Tongue (tissue), 2 donors: Measurements from ENCODE around the gene MAP7. TPM values are rescaled to one million over a fixed set of nuclear protein-coding genes. Genes with fewer than 3 reads are reported as not detected.
A peak's percentile ranks its signal among the peaks of the same experiment; 100 is the strongest.

Experiments
- DNase-seq: peaks from one replicate; pipeline ENCODE4 v3.0.0-alpha.2; 2015
- total RNA-seq: library from RNA; depleted of rRNA; stranded (reverse); fragments of >200 nt; gene quantifications from one replicate; pipeline ENCODE4 v1.2.3, GENCODE V29; 2014

The MAP7 gene
- total RNA-seq, 1 donor from 2014 or later: 6.1 TPM

DNA sequence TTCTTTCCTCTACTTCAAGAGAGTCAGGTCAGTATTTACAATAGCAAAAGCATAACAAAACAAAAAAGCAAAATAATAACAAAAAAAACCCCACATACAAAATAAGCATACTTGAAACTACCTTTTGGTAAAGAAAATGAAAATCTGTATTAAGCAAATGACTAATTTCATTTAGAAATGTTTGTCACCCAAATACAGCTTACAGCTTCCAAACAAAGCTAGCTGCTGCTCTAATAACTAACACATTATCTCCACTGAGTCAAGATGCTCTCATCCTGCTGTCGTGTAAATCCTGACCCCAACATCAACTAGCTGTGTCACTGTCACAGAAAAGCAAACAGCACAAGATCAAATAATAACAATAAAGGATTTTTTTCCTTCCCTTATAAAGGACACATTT lies 21.7 kb downstream of the MAP7 start:
- no peak for DNase-seq

DNA sequence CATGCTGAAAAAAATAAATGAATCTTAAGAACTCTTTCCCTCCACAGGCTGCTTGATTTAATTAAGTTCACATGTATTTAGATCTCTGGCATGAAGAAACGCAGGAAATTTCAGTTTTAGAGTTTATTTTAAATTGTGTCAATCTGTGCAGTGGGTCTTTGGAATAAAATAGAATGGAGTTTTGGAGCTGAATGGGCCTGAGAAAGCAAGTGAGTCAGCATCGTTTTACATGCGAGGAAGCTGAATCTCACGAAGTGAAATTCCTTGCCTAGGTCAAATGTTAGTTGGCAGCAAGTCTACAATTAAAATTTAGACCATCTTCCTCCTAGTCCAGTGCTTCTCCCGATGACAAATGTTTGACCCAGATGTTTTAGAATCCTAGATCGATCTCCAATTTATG lies 22.4 kb downstream of the MAP7 start:
- DNase-seq: no peak

DNA sequence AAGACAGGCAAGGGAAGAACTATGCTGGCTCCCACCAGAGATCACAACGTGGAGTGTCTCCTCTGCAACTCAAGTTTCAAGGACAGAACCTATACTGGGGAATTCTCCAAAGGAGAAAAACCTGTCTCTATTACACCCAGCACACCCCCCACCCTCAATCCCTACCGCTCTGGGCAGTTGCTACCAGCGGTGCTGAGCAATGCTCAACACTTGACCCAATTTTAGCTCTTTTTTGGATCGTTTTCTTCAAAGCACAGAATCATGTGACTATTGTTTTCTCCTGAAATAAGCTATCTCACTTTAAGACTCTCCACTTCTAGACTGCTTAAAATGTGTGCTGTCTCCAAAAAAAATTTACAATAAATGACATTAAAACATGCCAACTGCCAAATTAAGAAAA lies 23.3 kb downstream of the MAP7 start:
- DNase-seq: no peak

DNA sequence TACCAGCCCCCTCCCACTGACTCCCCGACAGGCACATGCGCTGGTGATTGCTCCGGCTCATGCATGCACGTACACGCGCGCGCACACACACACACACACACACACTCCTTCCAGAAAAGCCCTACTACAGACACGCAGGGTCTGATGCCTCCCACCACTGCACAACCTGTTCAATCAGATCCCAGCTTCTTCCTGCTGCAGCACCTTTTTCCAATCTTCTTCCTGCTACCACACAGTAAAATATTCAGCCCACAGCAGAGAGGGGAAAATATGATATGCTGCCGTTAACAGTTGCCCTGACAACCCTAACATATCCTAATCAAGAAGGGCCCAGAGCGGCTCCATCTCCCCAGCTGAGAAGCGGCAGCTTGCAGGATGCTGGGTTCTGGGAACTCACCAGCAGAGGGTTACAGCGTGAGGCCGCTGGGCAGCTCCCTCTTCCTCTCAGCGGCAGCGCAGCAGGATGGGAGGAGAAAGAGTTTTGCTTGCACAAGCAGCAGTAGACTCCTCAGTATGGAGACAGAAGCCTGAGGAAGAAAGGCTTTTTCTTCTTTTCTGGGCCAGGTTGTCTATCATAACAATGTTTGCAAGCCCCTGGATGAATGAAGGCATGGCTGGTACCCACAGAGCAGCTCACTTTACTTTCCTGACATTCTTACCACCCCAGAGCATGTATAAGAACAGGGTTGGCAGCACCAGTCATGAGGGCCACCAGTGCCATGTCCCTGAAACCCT lies 23.9 kb downstream of the MAP7 start:
- DNase-seq: peak; percentile 54

DNA sequence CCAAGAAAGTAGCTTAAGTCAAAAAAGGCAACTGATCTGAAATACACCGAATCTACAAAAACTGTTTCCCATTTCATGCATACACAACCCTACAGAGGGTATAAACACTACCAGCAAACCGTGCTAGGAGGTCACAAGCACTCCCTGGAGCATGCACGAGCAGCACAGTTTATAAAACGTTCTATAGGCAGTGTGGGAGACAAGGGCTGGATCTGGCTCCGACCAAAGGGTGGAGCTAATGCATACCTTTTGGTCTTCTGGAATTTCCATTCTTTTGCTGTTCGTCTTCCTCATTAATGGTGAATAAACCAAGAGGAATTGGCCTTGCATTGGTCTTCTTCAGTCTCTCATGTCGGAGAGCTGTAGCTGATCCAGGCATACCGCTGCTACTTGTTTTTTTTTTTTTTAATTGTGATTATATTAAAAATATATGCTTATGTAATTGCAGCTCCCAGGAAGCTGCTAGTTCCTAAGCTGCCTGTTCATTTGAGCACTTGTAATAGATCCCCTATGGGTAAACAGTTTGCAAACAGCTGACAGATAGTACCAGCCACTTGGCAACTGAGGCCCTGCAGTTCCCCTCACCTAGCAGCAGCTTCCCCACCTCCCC lies 24.5 kb downstream of the MAP7 start:
- DNase-seq: no peak

DNA sequence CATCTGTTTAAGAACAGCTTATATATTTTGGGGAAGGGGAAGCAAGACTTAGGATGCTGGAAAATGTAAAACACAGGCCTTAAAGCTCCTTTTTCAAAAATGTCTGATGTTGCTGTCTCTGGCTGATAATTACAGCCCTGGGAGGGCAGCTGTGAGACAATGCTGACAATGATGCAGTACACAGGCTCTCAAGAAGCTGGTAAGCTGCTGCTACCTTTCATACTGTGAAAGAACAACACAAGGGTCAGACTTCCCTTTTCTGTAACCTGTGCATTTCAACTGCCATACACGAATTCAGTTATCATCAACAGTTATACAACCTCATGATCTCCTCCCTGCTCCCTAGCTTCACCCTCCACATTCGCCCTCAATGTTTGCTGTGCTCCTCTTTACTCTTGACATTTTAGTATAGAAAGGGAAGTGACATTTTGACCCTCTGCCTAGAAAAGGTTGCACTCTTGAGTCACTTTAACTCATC lies 25.2 kb downstream of the MAP7 start:
- no peak for DNase-seq

DNA sequence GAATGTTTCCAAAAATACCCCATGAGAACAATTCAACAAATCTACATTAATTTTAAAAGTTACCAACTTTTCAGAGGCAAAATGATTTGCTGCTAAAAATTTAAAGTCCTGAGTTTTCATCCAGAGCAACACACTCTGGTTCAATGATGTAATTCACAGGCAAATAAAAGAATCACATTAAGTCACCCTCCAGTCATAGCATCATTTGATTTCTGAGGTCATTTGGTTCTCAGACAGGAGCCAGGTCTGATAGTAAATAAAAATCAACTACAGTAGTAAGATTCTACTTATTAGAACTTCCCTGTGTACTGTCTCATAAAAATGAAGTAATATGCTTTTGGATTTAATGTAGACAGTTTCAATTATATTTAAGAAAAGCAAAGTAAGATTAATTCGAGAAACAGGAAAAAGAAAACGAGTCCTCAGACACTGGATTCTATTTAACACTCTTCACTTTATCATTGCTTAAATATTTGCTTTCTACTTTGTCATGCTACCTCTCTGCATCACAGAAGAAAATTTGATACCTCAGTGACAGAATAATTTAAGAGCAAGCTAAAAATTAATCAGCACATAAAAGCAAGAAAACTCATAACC lies 25.8 kb downstream of the MAP7 start:
- DNase-seq: no peak

DNA sequence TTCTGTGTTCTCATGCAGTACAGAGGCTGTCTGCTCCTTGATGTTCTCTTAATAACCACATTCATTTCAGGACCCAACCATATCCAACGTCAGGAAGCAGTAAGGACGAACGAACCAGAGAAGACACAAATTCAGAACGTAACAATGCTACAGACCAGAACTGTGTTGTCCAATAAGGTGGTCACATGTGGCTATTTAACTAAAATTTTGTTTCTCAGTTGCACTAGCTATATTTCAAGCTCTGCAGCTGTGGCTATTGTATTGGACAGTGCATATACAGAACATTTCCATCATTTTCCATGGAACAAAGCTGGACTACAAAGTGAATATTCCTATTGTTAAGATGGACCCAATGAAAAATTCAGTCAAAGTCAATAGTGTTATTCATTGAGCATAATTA lies 27.0 kb downstream of the MAP7 start:
- no peak for DNase-seq

DNA sequence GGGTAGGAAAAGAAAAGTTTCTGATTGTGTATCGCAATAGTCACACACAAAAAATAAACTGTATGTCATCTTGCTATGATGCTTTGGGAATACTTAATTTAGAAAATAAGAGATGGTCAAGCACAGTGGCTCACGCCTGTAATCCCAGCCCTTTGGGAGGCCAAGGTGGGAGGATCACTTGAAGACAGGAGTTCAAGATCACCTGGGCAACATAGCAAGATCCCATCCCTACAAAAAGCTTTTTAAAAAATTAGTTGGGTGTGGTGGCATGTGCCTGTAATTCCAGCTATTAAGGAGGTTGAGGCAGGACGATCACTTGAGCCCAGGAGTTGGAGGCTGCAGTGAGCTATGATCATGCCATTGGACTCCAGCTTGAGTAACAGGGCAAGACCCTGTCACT lies 27.6 kb downstream of the MAP7 start:
- no peak for DNase-seq

DNA sequence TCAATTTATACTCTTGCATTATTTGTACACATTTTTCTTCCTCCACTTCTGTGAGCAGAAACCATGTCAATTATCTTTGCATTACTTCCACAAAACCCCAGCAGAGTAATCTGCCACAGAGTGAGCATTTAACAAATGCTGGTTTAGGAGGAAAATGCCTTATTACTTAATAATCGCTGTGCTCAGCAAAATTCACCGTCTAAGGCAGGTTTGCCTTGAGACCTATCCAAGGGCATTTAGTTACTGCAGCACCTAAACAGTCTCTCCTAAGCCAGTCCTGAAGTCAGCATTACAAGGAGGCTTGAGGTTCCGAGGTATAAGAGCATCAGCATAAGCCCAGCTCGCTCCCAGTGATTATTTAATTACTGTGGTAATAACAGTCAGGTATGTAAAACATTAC lies 28.3 kb downstream of the MAP7 start:
- no peak for DNase-seq

DNA sequence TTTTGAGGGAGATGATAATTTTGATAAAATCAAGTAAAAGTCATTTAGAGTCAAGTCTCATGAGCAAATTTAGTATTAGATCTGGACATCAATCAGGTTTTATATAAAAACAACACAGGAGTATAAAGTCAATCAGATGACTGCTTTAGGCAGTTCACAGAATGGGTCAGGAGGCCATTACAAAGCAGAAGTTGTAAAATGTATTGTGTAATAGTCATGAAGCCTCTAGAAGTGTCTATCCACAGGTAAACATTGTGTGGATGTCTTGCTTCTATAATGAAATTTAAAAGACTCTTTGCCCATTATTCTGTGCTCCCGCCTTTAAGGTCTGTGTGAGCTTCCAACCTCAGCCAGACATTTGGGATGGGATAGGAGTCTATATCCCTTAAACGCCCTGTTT lies 28.8 kb downstream of the MAP7 start:
- DNase-seq: no peak

DNA sequence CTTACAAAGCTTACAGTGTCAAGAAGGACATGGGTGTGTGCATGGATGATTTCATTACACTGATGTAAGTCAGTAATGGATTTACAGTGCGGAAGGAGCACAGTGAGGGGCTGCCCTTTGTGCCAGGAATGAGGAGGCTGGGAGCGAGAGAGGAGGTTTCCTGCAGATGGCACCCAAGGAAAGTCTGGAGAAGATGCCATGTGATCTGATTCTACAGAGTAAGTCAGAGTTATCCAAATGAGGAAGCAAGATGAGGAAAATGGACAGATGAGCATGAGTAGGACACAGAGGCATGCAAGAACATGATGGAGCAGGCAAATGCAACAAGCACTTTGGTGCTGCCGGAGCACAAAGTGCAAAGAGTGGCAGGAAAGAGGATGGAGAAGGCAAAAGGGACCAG lies 29.7 kb downstream of the MAP7 start:
- no peak for DNase-seq

DNA sequence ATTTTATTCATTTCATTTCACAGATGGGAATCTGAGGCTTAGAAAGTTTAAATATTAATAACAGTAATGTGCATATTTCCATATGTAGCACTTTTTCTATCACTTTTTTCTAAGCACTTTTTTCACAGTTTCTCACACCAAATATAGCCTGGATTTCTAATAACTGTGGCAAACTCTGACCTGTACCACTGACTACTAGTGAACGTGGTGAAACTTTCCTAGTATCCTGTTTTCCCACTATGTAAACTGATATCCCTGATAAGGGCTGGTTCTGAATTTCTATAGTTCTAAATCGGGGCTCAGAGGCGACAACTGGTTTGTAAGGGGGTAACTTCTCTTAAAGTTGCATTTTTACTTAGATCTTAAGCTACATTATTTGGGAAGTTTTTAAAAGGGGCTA lies 32.6 kb downstream of the MAP7 start:
- no peak for DNase-seq

DNA sequence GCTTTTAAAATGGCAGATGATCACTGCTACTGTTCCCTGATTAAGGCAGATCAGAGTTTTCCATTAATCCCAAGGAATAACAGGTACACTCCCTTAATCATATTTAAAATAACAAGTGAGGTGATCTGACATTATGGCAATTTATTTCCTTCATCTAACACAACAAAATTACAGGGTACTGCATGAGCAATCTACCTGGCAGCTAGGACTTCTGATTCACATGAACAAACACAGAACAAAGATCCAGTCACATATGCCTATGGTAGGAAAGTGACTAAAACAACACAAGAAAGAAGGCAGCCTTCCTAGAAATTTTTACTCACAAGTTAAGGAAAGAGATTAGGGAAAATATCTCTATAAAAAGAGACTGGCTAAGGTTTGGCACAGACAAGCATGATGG lies 33.2 kb downstream of the MAP7 start:
- no peak for DNase-seq

DNA sequence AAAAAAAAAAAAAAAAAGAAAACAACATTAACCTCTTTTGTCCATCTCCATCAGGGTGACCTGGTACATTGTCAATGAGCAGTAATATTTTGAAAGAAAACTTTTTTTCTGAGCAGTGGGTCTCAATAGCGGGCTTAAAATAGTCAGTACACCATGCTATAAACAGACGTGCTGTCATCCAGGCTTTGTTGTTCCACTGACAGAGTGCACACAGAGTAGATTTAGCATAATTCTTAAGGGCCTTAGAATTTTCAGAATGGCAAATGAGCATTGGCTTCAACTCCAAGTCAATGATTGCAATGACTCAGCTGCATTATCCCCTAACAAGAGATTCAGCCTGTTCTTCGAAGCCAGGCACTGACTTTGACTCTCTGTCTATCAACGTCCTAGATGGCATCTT lies 35.6 kb downstream of the MAP7 start:
- no peak for DNase-seq

DNA sequence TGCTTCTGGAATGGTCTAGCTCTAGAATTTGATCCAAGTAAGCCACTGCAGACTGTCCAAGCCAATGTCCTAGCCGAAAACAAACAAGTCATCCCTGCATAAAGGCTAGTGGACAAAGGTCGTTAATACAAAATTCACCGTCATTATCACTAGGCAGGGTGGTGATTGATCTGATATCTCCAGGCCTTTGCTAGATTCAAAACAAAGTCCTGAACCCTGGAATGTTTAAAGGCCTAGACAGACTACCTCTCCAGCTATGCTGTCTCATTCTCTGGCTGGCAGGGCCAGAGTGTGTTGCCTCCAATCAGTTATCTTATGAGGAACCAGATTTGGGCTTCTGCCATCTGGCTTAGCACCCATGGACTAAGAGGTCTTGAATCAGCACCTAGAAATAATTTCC lies 38.3 kb downstream of the MAP7 start:
- no peak for DNase-seq

DNA sequence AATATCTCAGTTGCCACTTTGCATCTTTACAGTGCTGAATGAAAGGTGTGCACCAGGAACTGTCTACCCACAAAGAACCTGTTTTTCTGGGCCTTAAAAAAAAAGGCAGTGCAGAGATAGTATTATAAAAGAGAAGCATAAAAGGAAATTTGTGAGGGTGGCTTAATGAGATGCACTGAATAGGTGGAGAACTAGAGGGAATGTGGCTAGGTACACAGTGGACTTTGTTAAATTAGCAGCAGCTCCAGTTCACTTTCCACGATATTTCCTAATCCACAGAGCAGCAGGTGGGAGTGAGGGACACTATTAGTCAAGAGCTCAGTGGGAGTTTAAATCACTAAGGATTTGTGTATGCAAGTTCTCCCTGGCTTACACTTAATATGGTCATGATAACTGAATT lies 38.8 kb downstream of the MAP7 start:
- no peak for DNase-seq

DNA sequence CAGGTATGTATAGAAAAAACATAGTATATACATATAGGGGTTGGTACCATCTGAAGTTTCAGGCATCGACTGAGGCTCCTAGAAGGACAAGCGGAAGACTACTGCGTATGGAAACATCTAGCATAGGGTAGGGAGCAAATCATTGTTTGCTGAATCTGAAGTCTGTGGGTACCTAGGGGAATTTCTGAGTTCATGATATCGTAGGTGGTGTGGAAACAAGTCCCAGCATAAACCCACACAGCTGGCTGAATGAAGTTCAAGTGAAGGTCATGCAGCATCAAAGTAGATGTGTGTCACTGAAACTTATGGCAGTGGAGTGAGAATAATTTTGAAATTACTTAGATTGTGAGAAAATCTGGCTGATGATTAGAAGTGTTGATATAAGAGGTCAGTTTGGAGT lies 39.4 kb downstream of the MAP7 start:
- no peak for DNase-seq

DNA sequence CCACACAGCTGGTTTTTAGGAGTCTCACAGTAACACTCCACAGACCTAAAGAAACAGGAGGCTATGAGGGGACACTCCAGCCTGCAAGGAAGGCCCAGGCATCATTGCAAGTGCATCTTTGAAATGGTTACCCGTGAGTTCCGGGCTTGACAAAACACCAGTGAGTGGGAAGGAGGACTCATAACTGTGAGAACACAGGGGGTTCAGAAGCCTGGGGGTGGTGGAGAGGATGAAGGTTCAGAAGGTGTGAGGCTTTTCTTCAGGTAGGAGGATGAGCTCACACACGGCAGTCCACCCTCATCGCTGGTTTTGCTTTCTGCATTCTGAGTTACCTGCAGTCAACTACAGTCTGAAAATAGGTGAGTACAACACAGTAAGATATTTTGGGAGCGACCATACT lies 39.9 kb downstream of the MAP7 start:
- no peak for DNase-seq

DNA sequence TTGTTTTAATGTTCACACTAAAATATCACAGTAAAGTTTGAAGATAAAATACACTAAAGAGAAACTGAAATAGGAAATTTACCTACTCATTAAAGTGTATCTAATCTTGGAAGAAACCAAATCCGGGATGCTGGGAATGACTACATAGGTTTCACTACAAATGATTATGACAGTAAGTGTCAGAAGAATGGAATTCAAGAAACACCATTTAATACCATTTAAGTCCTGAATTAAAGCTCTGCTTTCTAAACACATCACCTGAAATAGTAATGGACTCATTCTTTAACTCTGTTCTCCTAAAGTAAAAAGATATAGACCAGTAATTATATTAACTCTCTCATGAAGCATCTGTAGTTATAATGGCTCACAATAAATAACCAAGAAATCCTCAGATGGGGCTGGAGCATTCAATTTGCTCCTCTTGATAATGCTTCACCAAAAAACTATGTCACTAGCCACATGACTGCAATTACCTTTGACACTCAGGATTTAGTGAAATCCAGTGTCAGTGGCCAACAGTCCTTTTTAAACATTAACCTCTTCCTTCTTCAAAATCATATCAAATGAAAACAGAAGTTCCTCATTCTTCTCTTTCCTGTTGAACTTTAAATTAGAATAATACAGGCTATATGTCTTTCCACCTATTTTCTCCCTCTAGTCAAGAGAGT lies 41.4 kb downstream of the MAP7 start:
- DNase-seq: no peak

DNA sequence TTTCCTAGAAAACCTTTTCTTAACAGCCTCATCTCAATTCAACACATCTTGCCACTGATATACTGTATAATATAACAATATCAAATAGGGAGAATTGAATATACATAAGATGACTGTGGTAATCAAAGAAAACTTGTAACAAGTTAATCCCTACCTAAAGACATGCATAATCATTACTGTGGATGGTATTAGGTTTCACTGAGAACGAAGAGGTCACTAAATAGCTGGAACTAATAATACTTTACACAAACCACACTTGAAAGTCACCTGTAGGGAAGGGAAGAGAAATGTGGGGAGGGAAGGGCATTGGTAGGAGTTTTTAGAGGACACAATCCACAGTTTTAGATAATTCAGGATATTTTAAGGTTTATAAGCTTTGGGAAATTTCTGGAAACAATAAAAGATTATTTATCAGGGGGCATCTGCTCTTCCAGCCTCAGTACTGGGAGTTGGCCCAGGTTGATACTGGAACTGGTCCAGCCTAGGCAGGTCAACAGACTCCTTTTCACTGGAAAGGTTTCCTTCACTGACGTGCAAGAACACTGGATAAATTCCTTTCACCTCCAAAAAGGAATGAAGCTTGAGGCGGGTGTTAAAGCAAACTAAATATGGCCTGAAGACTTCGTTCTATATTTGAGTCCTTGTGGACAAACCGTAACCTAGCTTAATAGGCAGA lies 44.0 kb downstream of the MAP7 start:
- no peak for DNase-seq

DNA sequence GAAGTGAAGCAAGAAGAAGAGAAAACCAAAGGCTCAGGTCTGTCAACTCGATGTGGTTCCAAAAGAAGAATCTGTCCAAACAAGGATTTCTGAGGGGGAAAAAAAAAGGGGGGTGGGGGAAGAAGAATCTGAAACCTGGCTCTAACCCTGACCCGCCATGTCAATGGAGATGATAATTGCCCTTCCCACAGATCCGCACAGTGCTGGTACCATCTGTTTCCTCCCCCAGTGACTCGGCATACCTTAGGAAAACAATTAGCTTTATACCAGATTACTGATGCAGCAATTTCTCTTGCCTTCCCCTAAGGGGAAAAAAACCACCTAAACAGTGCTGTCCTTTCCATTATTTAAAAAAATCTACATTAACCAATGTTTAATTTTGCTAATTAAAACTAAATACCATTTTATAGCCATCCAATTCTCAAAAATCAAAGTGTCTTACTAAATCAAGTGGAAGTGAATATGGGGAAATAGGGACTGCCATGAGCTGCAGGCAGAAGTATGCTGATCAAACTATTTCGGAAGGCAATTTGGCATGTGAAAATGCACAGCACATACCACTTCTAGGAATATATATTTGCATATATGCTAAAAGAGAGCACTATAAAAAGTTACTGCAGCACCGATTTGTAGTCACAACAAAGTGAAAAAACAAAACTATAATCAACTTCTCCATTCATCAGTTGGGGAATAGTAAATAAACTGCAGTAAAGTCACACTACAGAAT lies 46.8 kb downstream of the MAP7 start:
- no peak for DNase-seq
